NCI-H1417 treated with DMSO at 0.1 percent for 48 hours (cell line): ENCODE measurements around the gene USP43.
"Not testable (repeated sequence)": the region's sequence is repeated elsewhere in the genome, so short reads cannot be mapped to it uniquely, and the experiment has no call there.

ENCODE experiments used
- DNase-seq: peaks from one replicate; lab custom pipeline; 2025; lab: John Stamatoyannopoulos, UW

The USP43 gene

GRCh38 chr17:9658593-9659211, 13.4 kb downstream of the USP43 start:
- DNase-seq: no peak

- no peak for DNase-seq
Measured at GRCh38 chr17:9661027-9661426, 15.7 kb downstream of the USP43 start.

DNA sequence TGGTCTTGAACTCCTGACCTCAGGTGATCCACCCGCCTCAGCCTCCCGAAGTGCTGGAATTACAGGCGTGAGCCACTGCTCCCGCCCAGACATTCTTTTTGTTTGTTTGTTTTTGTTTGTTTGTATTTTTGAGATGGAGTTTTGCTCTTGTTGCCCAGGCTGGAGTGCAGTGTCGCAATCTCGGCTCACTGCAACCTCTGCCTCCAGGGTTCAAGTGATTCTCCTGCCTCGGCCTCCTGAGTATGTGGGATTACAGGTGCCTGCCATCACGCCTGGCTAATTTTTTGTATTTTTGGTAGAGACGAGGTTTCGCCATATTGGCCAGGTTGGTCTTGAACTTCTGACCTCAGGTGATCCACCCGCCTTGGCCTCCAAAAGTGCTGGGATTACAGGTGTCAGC, 18.2 kb downstream of the USP43 start:
- DNase-seq: not testable (repeated sequence)

- DNase-seq: no peak
Measured at GRCh38 chr17:9666461-9667050, 21.2 kb downstream of the USP43 start.

GRCh38 chr17:9668517-9668916, 23.2 kb downstream of the USP43 start:
- no peak for DNase-seq

DNA sequence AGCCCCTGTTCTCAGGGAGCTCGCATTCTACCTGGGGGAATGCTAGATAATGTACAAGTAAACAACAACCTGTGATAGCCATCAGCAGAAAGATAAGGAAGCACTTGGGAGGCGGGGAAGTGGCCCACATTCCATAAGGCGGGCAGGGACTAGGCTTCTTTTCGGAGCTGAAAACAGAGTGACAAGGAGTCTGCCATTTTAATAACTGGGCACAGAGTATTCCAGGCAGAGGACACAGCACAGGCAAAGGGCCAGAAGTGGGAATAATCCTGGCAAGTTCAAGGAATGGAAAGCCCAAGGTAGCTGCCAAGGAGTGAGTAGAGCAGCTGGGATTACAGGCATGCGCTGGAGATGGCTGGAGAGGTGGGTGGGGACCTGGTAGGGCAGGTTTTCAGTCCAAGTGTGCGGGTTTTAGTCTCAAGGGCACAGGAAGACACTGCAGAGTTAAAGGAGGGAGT, 24.3 kb downstream of the USP43 start:
- DNase-seq: no peak

DNA sequence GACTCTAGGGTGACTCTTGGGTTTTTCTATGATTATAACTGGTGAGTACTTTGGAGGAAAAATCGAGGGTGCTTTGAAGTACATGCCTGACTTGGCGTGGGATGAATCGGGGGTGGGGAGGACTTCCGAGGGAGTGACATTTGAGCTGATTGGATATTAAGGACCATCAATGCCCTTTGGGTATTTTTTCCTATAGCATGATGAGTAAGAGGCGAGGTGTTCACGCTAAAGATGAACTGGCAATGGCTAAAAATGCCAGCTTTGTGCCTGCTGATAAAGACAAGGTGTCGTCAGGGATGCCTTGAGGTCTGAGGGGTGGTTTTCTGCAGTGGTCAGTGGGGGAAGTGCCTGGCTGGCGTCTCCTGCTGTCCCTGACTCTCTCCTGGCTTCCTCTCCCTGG, 25.3 kb downstream of the USP43 start:
- DNase-seq: no peak

DNA sequence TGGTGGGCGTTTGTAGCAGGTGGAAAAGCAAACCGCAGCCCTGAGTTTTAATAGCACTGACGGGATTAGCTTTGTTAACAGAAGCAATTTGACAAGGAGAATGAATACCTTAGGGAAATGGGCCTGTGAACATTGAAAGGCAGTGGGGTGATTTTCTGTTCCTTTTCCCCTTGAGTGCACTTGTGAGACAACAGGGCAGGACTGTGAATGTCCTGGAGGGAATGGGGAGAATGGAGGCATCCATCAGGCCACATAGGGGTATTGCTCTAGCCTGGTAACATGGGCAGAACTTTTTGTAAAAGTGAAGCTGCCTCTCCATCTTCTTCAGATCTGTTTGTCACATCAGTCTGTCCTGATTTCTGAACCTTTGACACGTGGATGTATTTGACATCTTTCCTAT, 26.2 kb downstream of the USP43 start:
- no peak for DNase-seq

DNA sequence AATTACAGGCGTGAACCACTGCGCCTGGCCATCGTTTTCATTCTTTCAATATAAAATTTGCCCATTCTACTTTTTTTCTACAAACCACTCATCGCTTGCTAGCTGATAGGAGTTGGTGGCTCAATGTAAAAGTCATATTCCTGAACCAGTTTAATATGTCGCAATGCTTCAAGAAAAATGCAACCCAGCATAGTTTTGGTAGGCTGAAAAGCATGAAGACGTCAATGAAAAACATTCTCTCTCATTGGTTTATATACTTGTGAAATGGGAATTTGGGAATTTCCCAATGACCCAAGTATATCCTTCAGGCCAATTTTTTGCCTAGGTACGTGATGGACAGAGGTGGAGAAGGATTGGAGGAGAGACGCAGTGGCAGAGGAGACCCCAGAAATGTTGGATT, 26.9 kb downstream of the USP43 start:
- DNase-seq: no peak

DNA sequence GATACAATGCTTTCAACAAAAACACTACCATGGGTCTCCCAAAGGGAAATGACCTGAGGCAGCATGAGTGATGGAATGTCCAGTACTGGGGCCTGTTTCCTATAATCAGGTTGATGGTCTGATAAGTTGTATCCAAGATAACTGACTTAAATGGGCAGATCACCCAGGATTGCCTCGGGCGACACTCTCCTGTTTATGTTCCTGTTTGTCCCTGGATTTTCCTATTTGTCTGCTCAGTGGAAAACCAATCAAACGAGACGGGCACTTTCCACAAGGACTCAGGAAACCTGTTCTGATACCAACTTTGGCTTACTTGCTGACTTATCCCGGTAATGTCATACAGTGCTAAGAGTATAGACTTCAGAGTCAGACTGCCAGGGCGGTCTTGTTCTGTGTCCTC, 27.4 kb downstream of the USP43 start:
- no peak for DNase-seq

DNA sequence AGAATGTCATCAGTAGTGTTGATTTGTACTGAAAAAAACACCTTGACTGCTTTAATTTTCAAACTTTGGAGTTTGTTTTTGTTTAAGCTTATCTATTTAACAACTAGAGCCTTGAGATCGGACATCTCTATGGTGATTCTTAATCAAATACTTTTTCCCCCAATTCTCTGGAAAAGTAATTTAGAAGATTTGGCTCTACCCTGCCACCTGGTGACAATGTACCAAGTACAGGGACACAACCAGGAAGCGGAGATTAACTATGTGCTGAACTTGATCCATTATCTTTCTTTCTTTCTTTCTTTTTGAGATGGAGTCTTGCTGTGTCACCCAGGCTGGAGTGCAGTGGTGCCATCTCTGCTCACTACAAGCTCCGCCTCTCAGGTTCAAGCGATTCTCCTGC, 30.8 kb downstream of the USP43 start:
- no peak for DNase-seq

- no peak for DNase-seq
Measured at GRCh38 chr17:9676820-9677310, 31.5 kb downstream of the USP43 start.

DNA sequence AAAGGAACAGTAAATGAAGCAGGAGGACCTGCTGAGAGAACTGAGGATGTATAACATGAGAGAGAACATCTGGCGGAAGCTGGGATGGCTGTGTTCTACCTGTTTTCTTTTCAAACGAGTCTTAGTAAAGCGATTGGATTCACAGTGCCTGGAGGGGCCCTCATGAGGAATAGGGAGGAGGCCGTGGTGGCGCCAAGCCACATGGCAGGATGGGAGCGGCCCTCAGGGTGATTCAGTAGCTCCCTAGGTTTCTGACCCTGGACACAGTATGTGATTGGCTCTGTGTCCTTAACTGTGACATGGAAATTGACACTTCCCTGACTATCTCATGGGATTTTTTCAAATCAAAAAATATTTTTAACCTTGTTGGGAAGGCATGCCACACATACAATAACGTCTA, 32.1 kb downstream of the USP43 start:
- no peak for DNase-seq

DNA sequence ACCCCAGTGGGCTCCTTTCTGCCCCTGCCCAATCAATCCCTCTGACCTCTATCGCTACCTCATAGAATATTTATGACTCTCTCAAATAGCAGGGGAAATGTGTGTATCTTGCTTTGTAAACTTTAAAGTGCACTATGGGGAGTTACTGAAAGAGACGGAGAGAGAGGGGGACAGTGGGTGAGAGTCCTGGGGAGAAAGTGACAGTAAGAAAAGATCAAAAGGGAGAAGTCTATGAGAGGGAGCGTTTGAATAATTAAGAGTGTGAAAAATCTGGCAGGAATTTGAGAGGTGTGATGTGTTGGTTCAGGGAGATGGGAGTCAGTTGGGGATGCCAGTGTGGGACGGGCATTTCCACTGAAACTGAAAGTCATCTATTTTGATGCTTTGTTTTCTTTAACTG, 32.6 kb downstream of the USP43 start:
- no peak for DNase-seq

DNA sequence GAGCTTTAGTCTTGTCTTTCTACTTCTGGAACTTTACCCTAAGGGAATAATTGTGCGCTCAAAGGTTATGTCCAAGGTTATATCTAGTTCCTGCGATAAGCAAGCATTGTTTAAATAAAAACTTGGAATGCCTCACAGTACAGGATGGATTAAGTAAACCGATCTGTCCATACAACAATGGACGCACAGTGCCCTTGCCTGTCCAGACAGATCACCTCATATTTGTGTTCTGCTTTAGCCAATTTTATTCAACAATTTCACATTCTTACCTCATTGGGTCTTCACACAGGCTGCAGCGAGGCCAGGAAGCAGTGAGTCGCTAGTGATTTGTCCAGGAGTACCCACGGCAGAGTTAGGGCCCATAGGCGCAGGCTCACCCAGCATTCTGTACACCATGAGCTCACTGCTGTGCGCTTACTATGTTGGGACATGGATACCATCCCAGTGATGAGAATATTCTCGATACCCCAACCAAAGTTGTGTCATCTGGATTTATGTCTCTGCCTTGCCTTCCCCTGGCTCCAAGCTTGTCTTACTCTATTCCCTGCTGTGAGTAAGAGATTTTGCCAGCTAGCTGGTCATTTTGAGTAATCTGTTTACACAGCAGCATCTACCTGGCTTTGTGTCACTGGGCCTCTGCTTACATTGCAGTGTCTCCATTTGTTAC, 39.8 kb downstream of the USP43 start:
- DNase-seq: no peak

DNA sequence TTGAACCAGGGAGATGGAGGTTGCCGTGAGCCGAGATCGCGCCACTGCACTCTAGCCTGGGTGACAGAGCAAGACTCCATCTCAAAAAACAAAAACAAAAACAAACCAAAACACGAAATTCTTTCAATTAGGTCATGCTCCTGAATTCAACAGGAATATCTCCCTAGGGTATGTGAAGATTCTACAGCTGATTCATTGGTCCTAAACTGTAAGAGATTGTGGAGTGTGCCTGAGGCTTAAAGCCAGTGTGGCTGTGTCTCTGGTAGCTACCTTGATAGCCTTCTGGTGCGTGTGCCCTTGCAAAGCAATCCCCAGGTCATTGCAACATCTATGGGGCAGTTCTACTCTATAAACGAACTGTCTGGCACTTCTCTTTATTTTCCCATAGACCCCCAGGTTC, 48.4 kb downstream of the USP43 start:
- no peak for DNase-seq

- DNase-seq: no peak
Measured at GRCh38 chr17:9696279-9697044, 51.1 kb downstream of the USP43 start.

DNA sequence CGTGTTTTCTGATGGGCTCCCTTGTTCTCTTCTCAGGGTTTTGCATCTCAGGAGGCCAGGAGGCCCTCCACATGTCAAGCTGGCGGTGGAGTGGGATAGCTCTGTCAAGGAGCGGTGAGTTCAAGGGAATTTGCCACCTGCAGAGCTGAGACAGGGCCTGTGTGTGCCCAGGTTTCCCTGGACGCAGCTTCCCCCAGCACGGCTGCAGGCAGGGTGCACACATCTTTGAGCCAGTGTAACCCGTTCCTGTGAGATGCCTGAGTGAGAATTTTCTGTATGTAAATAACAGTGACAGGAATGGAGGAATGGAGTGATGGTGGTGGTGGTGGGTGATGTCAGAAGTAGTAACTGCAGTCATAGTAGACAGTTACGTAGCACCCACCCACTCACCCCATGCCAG, 54.8 kb downstream of the USP43 start:
- no peak for DNase-seq

- no peak for DNase-seq
Measured at GRCh38 chr17:9700754-9701476, 55.6 kb downstream of the USP43 start.

GRCh38 chr17:9702482-9702881, 57.2 kb downstream of the USP43 start:
- no peak for DNase-seq

DNA sequence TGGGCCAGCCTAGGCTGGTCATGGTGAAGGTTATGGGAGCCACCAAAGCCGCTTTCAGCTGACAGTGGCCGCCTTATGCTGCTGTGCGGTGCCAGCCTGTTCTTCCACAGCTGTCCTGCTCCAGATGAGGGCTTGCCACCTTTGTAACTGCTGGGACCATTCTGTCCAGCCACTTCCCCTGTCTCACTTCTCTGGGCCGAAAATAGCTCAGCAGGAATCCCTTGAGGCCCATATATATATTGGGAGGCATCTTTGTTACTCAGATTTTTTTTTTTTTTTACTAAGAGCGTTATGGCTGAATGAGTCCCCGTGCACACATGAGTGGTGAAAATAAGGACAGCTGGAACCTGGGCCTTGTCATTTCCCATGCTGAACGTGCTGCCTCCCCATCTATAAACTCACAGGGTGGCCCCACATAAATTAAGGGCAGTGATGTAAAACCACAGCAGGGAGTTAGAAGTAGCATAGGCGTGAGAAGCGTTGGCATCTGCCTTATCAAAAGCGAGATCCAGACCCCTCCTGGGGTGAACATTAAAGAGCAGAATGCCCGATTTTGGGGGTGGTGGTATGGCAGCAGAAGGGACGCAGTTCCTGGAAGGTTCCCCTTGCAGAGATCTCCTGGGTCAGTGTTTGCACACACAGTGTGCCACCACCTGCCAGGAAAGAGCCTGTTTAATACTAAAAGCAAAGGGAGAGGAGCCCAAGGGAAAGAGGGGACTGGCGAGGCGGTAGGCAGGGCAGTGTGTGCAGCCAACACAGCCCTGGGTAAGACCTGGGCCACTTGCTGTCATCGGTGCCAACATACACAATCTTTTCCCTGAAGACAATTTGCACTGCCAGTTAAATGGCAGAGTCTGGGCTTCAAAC, 57.8 kb downstream of the USP43 start:
- DNase-seq: no peak
